CD4-positive, alpha-beta T cell treated with Interleukin-21 for 1 hour (primary cell): ENCODE data around the gene GEMIN7.

Source experiments
- DNase-seq: peaks from one replicate; pipeline ENCODE4 v3.0.0-alpha.2; 2020

The GEMIN7 gene

GRCh38 chr19:45079063-45079910 is at the start of gene GEMIN7:
TSS of gene GEMIN7 (plus strand) at chr19:45079260. CDS start at chr19:45090115, 10,855 bp downstream.
- peak; percentile 79 for DNase-seq

- DNase-seq, result no peak
Observed at GRCh38 chr19:45030825-45031224, 48.2 kb upstream of the GEMIN7 start.

GRCh38 chr19:45032421-45032820 is 46.6 kb upstream of the GEMIN7 start:
- no peak for DNase-seq

- DNase-seq, result no peak
Observed at GRCh38 chr19:45035755-45036154, 43.3 kb upstream of the GEMIN7 start.

GRCh38 chr19:45037393-45038169 is 41.5 kb upstream of the GEMIN7 start:
- DNase-seq, result no peak

- DNase-seq, result peak; percentile 89
Observed at GRCh38 chr19:45038931-45039893, 39.8 kb upstream of the GEMIN7 start, which contains the start of gene CLASRP. TSS of gene CLASRP (plus strand) at chr19:45039045. CDS start at chr19:45040213, 1,168 bp downstream.

- DNase-seq, result no peak
Observed at GRCh38 chr19:45040059-45040771, 38.8 kb upstream of the GEMIN7 start.

- DNase-seq, result no peak
Observed at GRCh38 chr19:45041125-45041524, 37.9 kb upstream of the GEMIN7 start.

GRCh38 chr19:45045671-45046353 is 33.2 kb upstream of the GEMIN7 start:
- no peak for DNase-seq

- DNase-seq, result no peak
Observed at GRCh38 chr19:45046355-45046754, 32.7 kb upstream of the GEMIN7 start.

- no peak for DNase-seq
Observed at GRCh38 chr19:45047188-45047797, 31.8 kb upstream of the GEMIN7 start.

GRCh38 chr19:45049073-45049736 is 29.9 kb upstream of the GEMIN7 start:
- DNase-seq, result no peak

GRCh38 chr19:45050036-45050435 is 29.0 kb upstream of the GEMIN7 start:
- no peak for DNase-seq

GRCh38 chr19:45051929-45052579 is 27.0 kb upstream of the GEMIN7 start:
- DNase-seq, result no peak

- DNase-seq, result no peak
Observed at GRCh38 chr19:45056831-45057230, 22.2 kb upstream of the GEMIN7 start.

GRCh38 chr19:45057444-45057843 is 21.6 kb upstream of the GEMIN7 start:
- no peak for DNase-seq

GRCh38 chr19:45058622-45059159 is 20.4 kb upstream of the GEMIN7 start:
- DNase-seq, result no peak

- DNase-seq, result peak; percentile 87
Observed at GRCh38 chr19:45059258-45059965, 19.6 kb upstream of the GEMIN7 start.

- DNase-seq, result no peak
Observed at GRCh38 chr19:45061965-45062364, 17.1 kb upstream of the GEMIN7 start.
